ENCODE measurements around the gene KCND3.

Gene KCND3

DNA sequence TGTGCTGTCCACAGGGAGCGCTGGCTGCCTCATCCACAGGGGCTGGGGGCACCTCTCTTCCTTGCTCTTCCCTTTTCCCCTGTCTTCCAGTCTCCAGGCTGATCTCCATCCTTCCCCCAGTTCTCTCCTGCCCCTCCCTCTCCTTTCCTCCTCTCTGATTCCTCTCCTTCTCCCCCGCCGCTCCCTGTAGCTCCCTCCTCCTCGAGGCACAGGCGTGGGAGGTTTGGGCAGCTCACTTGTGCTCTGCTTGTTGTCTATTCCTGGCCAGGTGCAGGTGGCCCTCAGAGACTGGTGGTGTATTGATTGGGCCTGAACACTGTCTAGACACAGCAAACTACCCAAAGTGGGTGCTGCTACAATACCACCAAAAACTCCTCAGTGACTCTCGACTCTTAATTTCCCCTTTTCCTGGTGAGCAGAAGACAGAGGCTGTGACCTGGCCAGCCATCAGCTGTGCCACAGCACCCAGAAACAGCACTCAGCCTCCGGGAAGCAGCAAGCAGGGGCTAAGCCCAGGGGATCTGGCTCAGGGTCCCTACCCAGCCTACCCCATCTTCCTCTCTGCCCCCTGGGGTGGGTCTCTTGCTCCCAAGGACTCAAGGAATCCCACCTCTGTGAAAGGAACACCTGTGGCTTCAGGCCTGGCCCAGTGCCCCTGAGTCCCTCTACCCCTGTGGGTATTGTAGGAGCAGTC, 140.5 kb downstream of the KCND3 start:
- DNase-seq (ENCODE audit: low read depth), result no peak

- no peak for DNase-seq (ENCODE audit: low read depth)
Measured at GRCh38 chr1:111847466-111847865, 142.0 kb downstream of the KCND3 start.

GRCh38 chr1:111846842-111847241, 142.6 kb downstream of the KCND3 start:
- DNase-seq (ENCODE audit: low read depth), result no peak

- DNase-seq (ENCODE audit: low read depth), result no peak
Measured at GRCh38 chr1:111843177-111843576, 146.3 kb downstream of the KCND3 start.

DNA sequence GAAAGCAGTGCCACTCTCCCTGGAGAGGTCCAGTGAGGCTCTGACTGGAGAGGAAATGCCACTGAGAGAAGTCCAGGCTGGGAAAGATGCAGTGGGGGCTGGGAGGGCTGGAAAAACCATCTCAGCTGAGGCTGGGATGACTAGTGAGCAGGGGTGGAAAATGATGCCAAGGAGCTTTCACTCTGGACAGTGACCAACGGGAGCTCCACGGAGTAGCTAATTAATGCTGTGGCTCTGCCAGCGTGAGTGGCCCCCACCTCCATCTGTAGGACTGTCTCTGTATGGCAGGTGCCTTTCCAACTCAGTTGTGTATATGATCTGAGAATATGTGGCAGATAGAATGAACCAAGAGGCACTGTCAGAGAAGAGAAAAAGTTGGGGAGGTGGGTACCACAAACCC, 147.1 kb downstream of the KCND3 start:
- no peak for DNase-seq (ENCODE audit: low read depth)

DNA sequence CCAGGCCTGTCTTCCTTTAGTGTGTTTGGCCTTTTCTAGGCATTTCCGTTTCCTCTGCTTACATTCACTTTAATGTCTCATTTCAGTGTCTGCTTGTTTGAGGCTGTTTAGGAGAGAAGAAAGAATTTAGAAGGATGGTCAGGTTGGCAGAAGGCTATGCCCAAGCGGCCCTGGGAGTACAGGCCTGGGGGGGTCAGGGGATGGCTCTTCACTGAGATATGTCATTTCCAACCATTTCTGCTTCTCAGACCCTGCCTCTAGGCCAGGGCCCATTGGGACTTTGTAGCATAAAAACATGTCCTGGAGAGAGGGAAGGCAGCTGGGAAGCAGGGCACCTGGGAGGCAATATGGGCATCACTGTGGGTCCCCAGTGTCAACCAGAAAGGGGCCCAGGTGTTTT, 147.7 kb downstream of the KCND3 start:
- DNase-seq (ENCODE audit: low read depth), result no peak

GRCh38 chr1:111841189-111841588, 148.3 kb downstream of the KCND3 start:
- no peak for DNase-seq (ENCODE audit: low read depth)

GRCh38 chr1:111837393-111837792, 152.1 kb downstream of the KCND3 start:
- no peak for DNase-seq (ENCODE audit: low read depth)

- DNase-seq (ENCODE audit: low read depth), result no peak
Measured at GRCh38 chr1:111836111-111836510, 153.4 kb downstream of the KCND3 start.

GRCh38 chr1:111835514-111835913, 154.0 kb downstream of the KCND3 start:
- DNase-seq (ENCODE audit: low read depth), result no peak

DNA sequence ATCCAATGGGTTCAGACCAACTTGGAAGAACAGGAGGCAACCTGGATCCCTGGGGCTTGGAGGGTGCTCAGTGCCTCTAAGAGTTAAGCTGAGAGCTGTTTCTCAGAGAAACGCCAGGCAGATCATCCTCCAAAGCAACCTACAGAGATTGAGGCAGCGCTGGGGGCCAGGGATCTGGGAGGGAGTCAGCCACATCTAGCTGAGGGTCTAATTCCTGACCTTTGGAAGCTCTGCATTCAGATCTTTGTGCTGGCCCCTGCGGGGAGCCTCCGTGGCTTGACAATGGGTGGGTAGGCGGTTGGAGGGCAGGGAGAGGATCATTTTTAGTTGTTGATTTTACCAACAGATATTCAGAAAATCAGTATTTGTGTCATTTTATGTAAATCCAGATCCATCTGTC, 154.5 kb downstream of the KCND3 start:
- DNase-seq (ENCODE audit: low read depth), result no peak

DNA sequence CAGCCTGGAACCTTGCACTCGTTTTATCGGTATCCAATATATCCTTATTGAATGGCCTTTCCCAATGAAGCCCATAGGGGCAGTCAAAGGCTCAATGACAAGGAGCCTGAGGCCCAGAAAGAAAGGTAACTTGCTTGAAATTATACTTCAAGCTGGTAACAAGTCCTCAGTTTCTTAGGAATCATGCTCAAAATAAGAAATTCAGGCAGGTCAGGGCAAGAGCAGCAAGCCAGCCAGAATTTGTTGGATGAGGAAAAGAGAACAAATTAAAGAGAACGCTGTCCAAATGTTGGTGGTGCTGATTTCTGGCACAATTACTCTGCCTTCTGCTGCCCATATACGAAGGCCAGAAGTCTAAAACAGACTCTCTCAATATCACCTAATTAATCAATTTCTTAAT, 156.1 kb downstream of the KCND3 start:
- no peak for DNase-seq (ENCODE audit: low read depth)

GRCh38 chr1:111832521-111833155, 156.8 kb downstream of the KCND3 start:
- no peak for DNase-seq (ENCODE audit: low read depth)

DNA sequence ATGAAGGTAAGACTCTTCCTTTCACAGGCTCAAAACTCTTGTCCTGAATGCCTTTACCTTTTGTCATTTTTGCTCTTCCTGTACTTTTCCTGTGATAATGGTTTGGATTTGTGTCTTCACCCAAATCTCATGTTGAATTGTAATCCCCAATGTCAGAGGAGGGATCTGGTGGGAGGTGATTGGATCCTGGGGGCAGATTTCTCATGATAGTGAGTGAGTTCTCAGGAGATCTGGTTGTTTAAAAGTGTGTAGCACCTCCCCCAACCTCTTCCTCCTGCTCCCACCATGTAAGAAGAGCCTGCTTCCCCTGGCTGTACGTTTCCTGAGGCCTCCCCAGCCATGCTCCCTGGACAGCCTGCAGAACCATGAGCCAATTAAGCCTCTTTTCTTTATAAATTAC, 158.3 kb downstream of the KCND3 start:
- no peak for DNase-seq (ENCODE audit: low read depth)

GRCh38 chr1:111827946-111828345, 161.5 kb downstream of the KCND3 start:
- DNase-seq (ENCODE audit: low read depth), result no peak

GRCh38 chr1:111826278-111826677, 163.2 kb downstream of the KCND3 start:
- no peak for DNase-seq (ENCODE audit: low read depth)

DNA sequence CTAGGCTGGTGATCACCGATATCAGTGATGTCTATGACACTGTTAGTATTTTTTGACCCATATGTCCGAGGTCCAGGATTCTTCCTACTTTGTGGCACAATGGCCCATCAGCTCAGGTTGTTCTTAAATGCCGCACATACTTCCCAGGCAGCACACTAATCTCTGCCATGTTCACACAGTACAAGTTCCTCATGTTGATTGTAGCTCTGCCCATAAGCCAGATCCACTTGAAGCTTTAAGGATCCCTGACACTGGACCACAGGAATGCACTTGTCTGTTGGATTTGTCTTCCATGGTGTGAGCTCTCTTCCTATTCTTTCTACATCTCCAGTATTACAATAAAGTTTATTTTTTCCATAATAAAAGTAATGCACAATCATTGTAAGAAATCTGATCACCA, 164.3 kb downstream of the KCND3 start:
- no peak for DNase-seq (ENCODE audit: low read depth)

GRCh38 chr1:111822138-111822537, 167.3 kb downstream of the KCND3 start:
- DNase-seq (ENCODE audit: low read depth), result no peak

DNA sequence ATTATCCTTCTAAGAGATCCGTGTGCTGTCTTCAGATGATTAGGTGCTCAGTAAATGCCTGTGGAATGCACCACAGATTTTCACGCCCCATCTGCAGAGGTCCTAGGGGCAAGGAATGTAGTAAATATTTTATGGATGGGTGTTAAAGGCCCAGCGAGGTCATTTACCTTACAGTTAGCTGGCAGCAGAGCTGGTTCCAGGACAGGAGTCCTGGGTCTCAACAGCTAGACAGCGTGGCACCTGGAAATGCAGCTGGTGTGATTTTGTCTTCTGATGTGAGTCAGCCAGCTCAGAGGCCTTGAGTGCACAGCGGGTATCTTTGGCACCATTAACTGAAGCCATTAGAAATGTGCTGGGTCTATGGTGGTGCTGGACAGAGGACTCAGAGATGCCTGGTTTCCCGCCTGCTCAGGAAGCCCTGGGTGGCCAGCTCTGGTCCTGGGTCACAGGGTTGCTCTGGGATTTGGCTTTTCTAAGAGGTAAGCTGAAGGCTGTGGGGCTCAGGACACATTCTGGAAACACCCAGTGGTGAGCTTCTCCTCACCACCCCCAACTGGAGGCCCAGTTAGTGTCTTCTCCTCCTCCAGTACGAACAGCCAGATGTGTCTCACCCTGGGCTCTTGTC, 168.2 kb downstream of the KCND3 start:
- no peak for DNase-seq (ENCODE audit: low read depth)

DNA sequence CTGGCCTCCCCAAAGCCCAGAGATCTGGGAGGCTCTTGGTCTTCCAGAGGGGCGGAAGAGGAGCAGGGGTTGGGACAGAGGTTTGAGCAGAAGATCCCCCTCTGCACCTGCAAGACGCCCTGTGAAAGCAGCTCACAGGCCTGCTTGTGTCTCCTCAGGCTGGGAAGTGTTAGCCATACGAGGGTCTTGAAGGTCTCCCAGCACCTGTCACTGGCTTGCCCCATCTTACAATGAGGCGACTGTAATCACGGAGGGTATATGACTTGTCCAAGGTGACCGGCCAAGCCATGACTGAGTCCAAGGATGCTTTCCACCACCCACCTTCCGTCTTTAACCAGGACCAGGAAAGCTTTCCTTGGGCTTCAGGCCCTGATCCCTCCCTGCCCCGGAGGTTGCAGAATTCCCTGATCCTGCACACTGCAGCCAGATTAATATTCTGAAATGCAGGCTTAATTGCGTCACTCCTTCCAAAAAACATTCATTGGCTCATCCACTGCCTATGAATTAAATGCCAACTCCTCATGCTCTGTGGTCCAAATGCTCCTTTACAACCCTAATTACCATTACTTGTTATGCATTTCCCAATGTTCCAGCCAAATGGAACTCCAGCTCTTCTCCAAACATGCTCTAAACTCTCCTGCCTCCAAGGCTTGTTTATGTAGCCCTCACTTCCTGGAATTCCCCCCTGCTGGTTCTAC, 169.8 kb downstream of the KCND3 start:
- DNase-seq (ENCODE audit: low read depth), result no peak

DNA sequence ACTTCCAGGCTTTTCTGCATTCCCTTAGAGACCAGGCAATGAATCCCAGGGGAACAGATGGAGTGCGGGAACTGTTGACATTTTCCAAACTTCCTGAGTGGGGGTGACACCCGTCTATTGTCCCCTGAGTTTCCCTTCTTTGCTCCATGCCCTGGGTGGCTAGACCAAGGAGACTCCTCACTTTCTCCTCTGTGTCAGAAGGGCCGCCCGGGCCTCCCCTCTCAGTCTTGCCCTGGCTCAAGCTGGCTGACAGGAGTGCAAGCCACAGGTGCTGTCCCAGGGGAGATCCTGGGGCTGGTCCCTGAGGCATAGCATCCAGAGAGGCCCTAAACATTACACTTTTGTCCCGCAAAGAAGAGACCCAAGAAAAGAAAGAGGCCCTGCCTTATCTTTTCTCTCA, 170.9 kb downstream of the KCND3 start:
- no peak for DNase-seq (ENCODE audit: low read depth)

DNA sequence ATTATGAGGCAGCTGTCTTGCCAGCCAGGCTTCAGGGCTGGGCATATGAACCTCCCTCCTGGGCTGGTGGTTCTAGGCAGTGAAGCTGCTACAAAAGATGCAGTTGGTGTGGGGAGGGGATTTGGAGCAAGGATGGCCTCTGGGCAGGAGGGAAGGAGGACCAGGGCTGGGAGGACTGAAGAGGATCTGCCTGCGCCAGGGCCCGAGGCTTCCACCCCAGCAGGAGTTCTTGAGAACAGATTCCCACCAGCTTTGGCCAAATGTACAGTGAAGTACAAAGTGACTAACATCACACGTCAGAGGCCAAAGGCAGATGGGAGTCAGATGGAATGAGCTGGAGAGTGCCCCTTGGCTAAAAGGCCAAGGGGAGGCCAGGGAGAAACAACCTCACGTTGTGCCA, 171.4 kb downstream of the KCND3 start:
- DNase-seq (ENCODE audit: low read depth), result no peak

DNA sequence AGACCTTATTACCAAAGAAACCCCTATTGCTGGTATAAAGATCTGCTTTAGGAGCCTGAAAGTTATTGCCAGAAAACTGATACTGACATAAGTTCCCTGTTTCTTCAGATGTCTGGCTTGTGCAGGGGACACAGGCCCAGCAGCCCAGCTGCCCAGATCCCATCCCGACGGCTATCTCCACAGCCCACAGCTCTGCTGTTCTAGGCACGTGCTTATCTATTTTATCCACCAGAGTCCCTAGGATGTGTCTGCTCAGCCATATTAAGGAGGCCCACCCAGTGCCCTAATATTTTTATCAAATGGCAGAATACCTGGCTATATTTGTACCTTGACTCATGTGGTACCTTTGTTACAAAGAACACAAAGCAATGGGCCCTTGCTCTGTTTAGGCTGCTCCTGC, 174.8 kb downstream of the KCND3 start:
- no peak for DNase-seq (ENCODE audit: low read depth)

Data from stimulated activated CD8-positive, alpha-beta memory T cell treated with anti-CD3 and anti-CD28 coated beads, Interleukin-12 subunit alpha, Interleukin-12 subunit beta, amount 100 ng/mL, for 4 hours (primary cell).